ENCODE measurements around the gene PDPN.

PDPN gene

DNA sequence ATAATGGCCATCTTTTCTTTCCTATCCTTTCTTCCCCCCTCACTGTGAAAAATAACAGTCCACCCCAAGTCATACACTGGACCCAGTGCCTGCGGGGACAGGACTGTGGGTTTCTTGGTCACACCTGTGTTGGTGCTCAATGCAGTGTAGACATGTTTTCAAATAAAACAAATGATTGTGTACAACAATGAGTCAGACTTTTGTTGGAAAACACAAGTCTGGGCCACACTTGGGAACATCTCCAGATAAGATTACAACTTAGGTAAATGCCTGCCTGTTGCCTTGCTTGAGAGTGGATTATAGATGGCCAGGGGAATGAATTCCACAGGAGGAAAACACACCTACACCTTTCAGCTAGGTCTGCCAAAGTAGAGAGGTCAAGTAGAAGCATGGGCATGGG is 34.1 kb downstream of the PDPN start:
- DNase-seq (ENCODE audit: low read depth in 2 of 2): no peak

- DNase-seq (ENCODE audit: low read depth in 2 of 2): no peak
Measured at GRCh38 chr1:13618483-13618882, 34.9 kb downstream of the PDPN start.

DNA sequence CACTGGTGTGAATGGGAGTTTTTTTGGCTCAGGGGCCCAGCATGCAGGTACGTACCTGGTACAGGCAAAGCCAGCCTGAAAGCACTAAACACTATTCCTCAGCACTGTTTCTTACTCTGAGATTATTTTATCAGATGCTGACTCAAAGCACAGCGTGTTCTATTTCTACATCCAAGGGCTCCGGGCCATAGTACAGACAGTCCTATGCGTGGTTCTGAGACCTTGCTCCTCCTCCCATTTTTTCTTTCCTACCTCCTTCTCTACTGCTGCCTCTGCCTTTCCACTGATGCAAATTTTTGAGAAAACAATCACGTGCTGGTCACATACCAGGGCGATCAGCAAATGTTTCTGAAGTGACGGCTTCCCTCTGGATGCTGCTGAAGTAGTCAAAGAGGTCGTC is 36.3 kb downstream of the PDPN start:
- DNase-seq (ENCODE audit: low read depth in 2 of 2): no peak

GRCh38 chr1:13620825-13621224 is 37.2 kb downstream of the PDPN start:
- no peak for DNase-seq (ENCODE audit: low read depth in 2 of 2)

DNA sequence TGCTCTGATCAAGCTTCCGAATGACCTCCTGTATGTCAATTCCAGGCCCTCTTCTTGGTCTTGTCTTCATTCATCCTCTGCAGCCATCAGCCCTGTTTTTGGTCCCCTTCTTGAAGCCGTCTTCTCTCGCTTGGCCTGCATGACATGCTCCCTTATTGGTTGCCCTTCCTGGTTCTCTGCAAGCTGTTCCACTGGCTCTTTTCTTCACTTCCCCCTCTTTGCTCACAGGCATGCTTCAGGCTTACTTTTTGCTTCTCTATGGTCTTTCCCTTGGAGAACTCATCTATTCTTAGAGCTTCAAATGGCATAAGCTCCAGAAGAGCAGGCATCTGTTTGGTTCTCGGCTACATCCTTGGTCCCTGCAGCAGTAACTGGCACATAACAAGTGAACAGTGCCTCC is 38.8 kb downstream of the PDPN start:
- no peak for DNase-seq (ENCODE audit: low read depth in 2 of 2)

- DNase-seq (ENCODE audit: low read depth in 2 of 2): no peak
Measured at GRCh38 chr1:13623021-13623637, 39.5 kb downstream of the PDPN start.

GRCh38 chr1:13624526-13624925 is 40.9 kb downstream of the PDPN start:
- no peak for DNase-seq (ENCODE audit: low read depth in 2 of 2)

- DNase-seq (ENCODE audit: low read depth in 2 of 2): no peak
Measured at GRCh38 chr1:13627127-13627526, 43.5 kb downstream of the PDPN start.

GRCh38 chr1:13628218-13628617 is 44.6 kb downstream of the PDPN start:
- no peak for DNase-seq (ENCODE audit: low read depth in 2 of 2)

GRCh38 chr1:13628711-13629110 is 45.1 kb downstream of the PDPN start:
- DNase-seq (ENCODE audit: low read depth in 2 of 2): no peak

GRCh38 chr1:13642306-13643004 is 58.8 kb downstream of the PDPN start:
- no peak for DNase-seq (ENCODE audit: low read depth in 2 of 2)

GRCh38 chr1:13643017-13643416 is 59.4 kb downstream of the PDPN start:
- DNase-seq (ENCODE audit: low read depth in 2 of 2): no peak

- DNase-seq (ENCODE audit: low read depth in 2 of 2): no peak
Measured at GRCh38 chr1:13646521-13646920, 62.9 kb downstream of the PDPN start.

- DNase-seq (ENCODE audit: low read depth in 2 of 2): no peak
Measured at GRCh38 chr1:13651279-13651678, 67.6 kb downstream of the PDPN start.

DNA sequence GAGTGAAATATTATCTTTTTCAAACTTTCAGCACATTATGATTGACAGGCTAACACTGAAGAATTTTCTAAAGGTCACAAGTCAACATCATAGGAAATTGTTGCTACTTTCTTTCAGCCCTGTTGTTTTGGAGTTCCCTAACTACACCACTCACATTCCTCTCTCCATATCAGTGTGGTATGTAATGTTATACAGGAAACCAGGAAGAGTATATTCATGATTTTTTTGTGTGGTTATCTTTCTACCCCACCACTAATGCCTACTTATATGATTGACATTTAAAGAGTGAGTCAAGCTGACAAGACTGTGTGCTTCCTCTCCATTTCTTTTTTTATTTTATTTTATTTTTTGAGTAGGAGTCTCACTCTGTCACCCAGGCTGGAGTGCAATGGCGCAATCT is 68.6 kb downstream of the PDPN start:
- DNase-seq (ENCODE audit: low read depth in 2 of 2): no peak

DNA sequence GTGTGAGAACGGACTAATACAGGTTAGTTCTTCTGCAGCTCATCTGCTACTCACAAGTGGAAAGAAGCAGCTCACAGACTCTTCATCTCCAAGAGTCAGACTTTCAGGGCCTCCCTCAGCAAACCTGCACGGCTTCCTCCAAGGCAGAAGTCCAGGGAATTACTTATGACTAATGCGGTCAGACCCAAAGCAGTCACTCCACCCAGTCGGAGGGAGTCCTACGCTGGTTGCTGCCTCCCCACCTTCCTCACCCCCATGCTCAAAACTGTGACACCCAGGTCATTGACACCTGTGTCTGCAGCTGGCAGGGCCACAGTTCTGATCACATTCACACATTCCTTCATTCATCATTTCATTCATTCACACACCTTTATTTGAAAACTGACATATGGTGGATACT is 77.9 kb downstream of the PDPN start:
- no peak for DNase-seq (ENCODE audit: low read depth in 2 of 2)

DNA sequence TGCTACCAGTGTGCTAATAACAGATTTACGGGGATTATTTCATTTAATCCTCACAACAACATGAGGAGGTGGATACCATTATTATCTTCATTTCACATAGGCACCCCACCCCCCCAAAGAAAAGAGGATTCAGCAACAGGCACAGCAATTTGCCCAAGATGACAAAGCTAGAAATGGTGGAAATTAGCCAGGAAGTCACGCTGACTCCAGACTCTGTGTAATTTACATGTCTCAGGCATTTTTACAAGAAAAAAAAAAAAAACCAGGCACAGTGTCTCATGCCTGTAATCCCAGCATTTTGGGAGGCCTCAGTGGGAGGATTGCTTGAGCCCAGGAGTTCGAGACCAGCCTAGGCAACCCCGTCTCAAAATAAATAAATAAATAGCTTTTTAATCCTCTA is 78.9 kb downstream of the PDPN start:
- no peak for DNase-seq (ENCODE audit: low read depth in 2 of 2)

GRCh38 chr1:13663969-13664368 is 80.3 kb downstream of the PDPN start:
- DNase-seq (ENCODE audit: low read depth in 2 of 2): no peak

- DNase-seq (ENCODE audit: low read depth in 2 of 2): no peak
Measured at GRCh38 chr1:13664451-13664850, 80.8 kb downstream of the PDPN start.

DNA sequence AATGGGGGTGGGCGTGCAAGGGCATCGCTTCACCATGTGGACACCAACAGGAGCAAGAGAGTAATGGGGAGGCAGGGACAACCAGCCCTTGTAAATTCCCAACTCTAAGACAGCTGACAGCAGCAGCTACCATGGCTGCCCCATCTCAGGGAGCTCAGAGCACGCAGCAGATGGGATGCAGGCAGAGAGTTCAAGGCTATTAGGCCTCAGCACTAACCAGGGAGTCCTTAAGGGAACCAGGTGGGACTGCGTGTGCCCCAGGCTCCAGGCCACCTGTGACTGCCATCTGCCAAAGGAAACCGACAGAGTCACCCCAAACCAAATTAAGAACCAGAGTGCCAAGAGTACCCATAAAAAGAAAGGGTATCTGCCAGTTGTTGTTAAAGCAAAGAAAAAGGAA is 82.7 kb downstream of the PDPN start:
- DNase-seq (ENCODE audit: low read depth in 2 of 2): no peak
